ENCODE measurements around the gene PICK1.

PICK1 gene

GRCh38 chr22:38088629-38089473, 31.6 kb downstream of the PICK1 start:
- no peak for DNase-seq (ENCODE audit: low read depth)

- DNase-seq (ENCODE audit: low read depth) = no peak
Measured at GRCh38 chr22:38089474-38089851, 32.3 kb downstream of the PICK1 start.

- no peak for DNase-seq (ENCODE audit: low read depth)
Measured at GRCh38 chr22:38097058-38097457, 39.9 kb downstream of the PICK1 start.

GRCh38 chr22:38097557-38098409, 40.6 kb downstream of the PICK1 start:
- DNase-seq (ENCODE audit: low read depth) = no peak

- DNase-seq (ENCODE audit: low read depth) = no peak
Measured at GRCh38 chr22:38098410-38099249, 41.4 kb downstream of the PICK1 start.

GRCh38 chr22:38103641-38104040, 46.4 kb downstream of the PICK1 start:
- no peak for DNase-seq (ENCODE audit: low read depth)

GRCh38 chr22:38104084-38104483, 46.9 kb downstream of the PICK1 start:
- no peak for DNase-seq (ENCODE audit: low read depth)

- no peak for DNase-seq (ENCODE audit: low read depth)
Measured at GRCh38 chr22:38106814-38107578, 49.8 kb downstream of the PICK1 start.

GRCh38 chr22:38107692-38108515, 50.7 kb downstream of the PICK1 start:
- no peak for DNase-seq (ENCODE audit: low read depth)

GRCh38 chr22:38108561-38109319, 51.5 kb downstream of the PICK1 start:
- no peak for DNase-seq (ENCODE audit: low read depth)

GRCh38 chr22:38109371-38110001, 52.3 kb downstream of the PICK1 start:
- DNase-seq (ENCODE audit: low read depth) = no peak

GRCh38 chr22:38110008-38110862, 53.0 kb downstream of the PICK1 start, which contains the start of gene BAIAP2L2:
BAIAP2L2 (minus strand) TSS chr22:38110684; CDS start chr22:38110525, 159 bp downstream.
- no peak for DNase-seq (ENCODE audit: low read depth)

- no peak for DNase-seq (ENCODE audit: low read depth)
Measured at GRCh38 chr22:38110863-38111852, 54.0 kb downstream of the PICK1 start.

- no peak for DNase-seq (ENCODE audit: low read depth)
Measured at GRCh38 chr22:38111925-38112355, 54.7 kb downstream of the PICK1 start.

- DNase-seq (ENCODE audit: low read depth) = no peak
Measured at GRCh38 chr22:38112381-38112780, 55.2 kb downstream of the PICK1 start.

- peak; percentile 66 for DNase-seq (ENCODE audit: low read depth)
Measured at GRCh38 chr22:38114484-38115398, 57.5 kb downstream of the PICK1 start.

All from activated T-cell treated with anti-CD3 and anti-CD28 coated beads for 1 hour (primary cell).